ENCODE results near the gene DCLRE1C.

The DCLRE1C gene

DNA sequence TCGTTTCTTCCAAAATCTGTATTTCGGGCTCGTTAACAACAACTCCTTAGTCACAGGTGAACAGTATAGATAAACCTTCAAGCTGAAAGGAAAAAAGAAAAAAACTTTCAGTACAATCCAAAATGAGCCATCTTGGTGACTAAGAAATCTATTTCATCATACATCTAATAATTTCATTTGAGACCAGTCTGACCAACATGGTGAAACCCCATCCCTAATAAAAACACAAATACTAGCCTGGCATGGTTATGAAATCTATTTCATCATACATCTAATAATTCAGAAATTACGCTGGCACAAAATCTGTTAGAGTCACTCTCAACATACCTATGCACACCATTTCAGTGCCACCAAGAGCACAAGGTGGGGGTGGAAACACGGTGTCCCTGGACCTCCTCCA, 8.8 kb downstream of the DCLRE1C start:
- TF ChIP-seq POLR2AphosphoS5 (IDR thresholded peaks at IDR 0.05; ENCODE audit: low read depth, low read length) (no peak), SIN3A (IDR thresholded peaks at IDR 0.05; ENCODE audit: borderline replicate concordance, insufficient read depth, low read length) (no peak), TAF1 (IDR thresholded peaks at IDR 0.05; ENCODE audit: borderline replicate concordance, insufficient read depth, low read length) (no peak), FOXP2 (optimal IDR thresholded peaks at IDR 0.05; ENCODE audit: borderline replicate concordance, extremely low read depth, extremely low read length, insufficient read depth) (no peak)
- TF ChIP-seq, protein P1, sequence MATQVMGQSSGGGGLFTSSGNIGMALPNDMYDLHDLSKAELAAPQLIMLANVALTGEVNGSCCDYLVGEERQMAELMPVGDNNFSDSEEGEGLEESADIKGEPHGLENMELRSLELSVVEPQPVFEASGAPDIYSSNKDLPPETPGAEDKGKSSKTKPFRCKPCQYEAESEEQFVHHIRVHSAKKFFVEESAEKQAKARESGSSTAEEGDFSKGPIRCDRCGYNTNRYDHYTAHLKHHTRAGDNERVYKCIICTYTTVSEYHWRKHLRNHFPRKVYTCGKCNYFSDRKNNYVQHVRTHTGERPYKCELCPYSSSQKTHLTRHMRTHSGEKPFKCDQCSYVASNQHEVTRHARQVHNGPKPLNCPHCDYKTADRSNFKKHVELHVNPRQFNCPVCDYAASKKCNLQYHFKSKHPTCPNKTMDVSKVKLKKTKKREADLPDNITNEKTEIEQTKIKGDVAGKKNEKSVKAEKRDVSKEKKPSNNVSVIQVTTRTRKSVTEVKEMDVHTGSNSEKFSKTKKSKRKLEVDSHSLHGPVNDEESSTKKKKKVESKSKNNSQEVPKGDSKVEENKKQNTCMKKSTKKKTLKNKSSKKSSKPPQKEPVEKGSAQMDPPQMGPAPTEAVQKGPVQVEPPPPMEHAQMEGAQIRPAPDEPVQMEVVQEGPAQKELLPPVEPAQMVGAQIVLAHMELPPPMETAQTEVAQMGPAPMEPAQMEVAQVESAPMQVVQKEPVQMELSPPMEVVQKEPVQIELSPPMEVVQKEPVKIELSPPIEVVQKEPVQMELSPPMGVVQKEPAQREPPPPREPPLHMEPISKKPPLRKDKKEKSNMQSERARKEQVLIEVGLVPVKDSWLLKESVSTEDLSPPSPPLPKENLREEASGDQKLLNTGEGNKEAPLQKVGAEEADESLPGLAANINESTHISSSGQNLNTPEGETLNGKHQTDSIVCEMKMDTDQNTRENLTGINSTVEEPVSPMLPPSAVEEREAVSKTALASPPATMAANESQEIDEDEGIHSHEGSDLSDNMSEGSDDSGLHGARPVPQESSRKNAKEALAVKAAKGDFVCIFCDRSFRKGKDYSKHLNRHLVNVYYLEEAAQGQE (IDR thresholded peaks at IDR 0.05; ENCODE audit: insufficient read depth in 1 of 2, low read depth in 2 of 2, low read length in 2 of 2), result no peak

DNA sequence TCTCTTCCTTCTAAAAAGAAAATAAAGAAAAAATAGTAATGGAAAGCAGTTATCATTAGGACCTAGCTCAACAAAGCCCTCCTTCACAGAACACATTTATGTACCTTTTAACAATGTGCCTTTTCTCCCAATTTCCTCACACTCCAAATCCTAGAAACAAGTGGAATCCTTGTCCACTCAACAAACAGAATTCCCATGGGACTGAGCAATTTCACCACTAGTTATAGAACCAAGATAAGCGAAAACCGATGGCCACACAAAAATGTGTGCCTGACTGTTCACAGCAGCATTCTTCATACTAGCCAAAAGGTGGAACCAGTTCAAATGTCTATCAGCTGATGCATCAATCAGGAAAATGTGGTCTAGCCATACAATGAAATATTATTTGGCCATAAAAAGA, 17.3 kb downstream of the DCLRE1C start:
- TF ChIP-seq POLR2AphosphoS5 (IDR thresholded peaks at IDR 0.05; ENCODE audit: low read depth, low read length), result no peak
- TF ChIP-seq FOXP2 (optimal IDR thresholded peaks at IDR 0.05; ENCODE audit: borderline replicate concordance, extremely low read depth, extremely low read length, insufficient read depth), result no peak
- TF ChIP-seq SIN3A (IDR thresholded peaks at IDR 0.05; ENCODE audit: borderline replicate concordance, insufficient read depth, low read length), result no peak
- TF ChIP-seq, protein P1 (IDR thresholded peaks at IDR 0.05; ENCODE audit: insufficient read depth in 1 of 2, low read depth in 2 of 2, low read length in 2 of 2), result no peak
- no peak for TF ChIP-seq TAF1 (IDR thresholded peaks at IDR 0.05; ENCODE audit: borderline replicate concordance, insufficient read depth, low read length)

DNA sequence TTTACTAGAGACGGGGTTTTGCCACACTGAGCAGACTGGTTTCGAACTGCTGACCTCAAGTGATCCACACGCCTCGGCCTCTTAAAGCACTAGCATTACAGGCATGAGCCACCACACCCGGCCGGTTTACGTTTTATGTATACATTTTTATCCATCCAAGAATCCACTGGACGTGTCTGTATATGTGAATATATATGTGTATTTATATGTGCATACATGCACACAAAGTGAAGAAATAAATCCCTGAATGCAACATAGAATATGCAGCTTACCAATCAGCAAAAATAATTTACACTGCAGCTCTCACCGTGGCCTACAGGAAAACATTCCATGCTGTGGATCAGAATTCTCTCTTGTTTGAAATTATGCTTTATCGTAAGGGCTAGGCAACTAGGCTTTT, 23.3 kb downstream of the DCLRE1C start:
- TF ChIP-seq, protein P1 (IDR thresholded peaks at IDR 0.05; ENCODE audit: insufficient read depth in 1 of 2, low read depth in 2 of 2, low read length in 2 of 2), result no peak
- TF ChIP-seq SIN3A (IDR thresholded peaks at IDR 0.05; ENCODE audit: borderline replicate concordance, insufficient read depth, low read length), result no peak
- no peak for TF ChIP-seq POLR2AphosphoS5 (IDR thresholded peaks at IDR 0.05; ENCODE audit: low read depth, low read length)
- TF ChIP-seq FOXP2 (optimal IDR thresholded peaks at IDR 0.05; ENCODE audit: borderline replicate concordance, extremely low read depth, extremely low read length, insufficient read depth), result no peak
- TF ChIP-seq TAF1 (IDR thresholded peaks at IDR 0.05; ENCODE audit: borderline replicate concordance, insufficient read depth, low read length), result no peak

DNA sequence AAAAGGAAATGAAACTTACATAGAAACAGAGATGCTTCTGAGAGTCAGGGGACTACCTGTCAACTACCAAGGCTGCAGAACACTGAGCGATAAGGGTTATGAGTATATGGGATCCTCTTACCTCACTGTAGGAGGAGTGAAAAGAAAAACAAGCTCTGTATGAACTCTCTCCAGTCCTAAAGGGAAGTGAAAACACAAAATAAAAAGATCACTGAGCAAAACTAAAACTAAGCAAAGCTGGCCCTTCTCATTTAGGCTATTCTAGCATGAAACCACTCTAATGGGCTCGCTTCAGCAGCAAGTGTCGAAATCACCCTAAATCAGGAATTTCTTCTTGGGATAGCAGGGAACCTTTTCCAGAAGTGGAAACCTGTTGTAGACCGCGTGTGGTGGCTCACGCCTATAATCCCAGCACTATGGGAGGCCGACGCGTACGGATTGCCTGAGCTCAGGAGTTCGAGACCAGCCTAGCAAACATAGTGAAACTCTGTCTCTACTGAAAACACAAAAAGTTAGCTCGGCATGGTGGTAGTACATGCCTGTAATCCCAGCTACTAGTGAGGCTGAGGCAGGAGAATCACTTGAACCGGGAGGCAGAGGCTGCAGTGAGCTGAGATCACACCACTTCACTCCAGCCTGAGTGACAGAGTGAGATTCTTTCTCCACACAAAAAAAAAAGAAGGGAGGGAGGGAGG, 27.0 kb downstream of the DCLRE1C start:
- no peak for TF ChIP-seq POLR2AphosphoS5 (IDR thresholded peaks at IDR 0.05; ENCODE audit: low read depth, low read length)
- no peak for TF ChIP-seq TAF1 (IDR thresholded peaks at IDR 0.05; ENCODE audit: borderline replicate concordance, insufficient read depth, low read length)
- TF ChIP-seq SIN3A (IDR thresholded peaks at IDR 0.05; ENCODE audit: borderline replicate concordance, insufficient read depth, low read length), result no peak
- TF ChIP-seq FOXP2 (optimal IDR thresholded peaks at IDR 0.05; ENCODE audit: borderline replicate concordance, extremely low read depth, extremely low read length, insufficient read depth), result no peak
- TF ChIP-seq, protein P1 (IDR thresholded peaks at IDR 0.05; ENCODE audit: insufficient read depth in 1 of 2, low read depth in 2 of 2, low read length in 2 of 2), result no peak
